ENCODE data around the gene NPY5R.

The NPY5R gene

DNA sequence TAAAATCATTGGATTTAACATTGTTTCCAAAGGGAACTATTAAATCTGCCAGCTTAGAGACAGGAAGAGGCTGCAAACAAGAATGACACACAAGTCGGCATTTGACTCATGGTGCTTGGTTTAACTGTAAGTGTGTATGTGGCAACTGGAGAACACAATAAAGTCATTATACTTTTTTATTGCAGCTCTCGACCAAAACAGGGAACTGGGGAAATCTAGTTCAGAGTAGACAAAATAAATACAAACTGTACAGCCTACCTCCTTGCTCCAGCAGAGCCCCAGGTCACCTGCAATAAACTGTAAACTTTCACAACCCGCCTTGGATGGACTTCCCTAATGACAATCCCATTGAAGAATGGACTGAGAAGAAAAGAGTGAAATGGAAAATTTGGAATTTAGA lies 24.0 kb downstream of the NPY5R start:
- H3K4me3 Mint-ChIP-seq = no peak overlapping the region
- ATAC-seq (no peak), DNase-seq (no peak)
- H3K27ac Mint-ChIP-seq = no peak overlapping the region
- no peaks in the 10 kb centered on the region for H3K9me3 Mint-ChIP-seq
- H3K27me3 Mint-ChIP-seq = peaks cover 19% of the 10 kb centered on the region
- H3K4me1 Mint-ChIP-seq = no peaks in the 10 kb centered on the region

DNA sequence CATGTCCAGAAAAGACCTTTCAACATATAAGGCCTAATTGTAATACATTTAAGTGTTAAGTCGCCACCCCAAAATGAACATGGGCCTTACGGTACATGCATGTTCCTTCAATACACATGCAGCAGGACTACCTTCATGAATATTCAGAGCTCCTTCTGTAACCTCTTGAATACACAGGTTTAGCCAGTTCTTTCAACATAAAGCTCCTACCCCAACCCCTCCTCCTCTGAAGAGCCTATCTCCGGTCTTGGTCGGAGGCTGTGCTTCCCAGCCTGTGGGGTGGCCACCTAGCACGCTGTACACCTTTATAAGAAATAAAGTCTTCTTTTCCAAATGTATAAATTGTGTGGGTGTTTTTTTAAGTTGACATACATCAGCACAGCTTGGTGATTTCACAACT lies 28.3 kb downstream of the NPY5R start:
- H3K27me3 Mint-ChIP-seq = no peaks in the 10 kb centered on the region
- no peaks in the 10 kb centered on the region for H3K9me3 Mint-ChIP-seq
- no peak overlapping the region for H3K4me3 Mint-ChIP-seq
- no peak overlapping the region for H3K27ac Mint-ChIP-seq
- H3K4me1 Mint-ChIP-seq = no peaks in the 10 kb centered on the region
- DNase-seq (no peak), ATAC-seq (no peak)

DNA sequence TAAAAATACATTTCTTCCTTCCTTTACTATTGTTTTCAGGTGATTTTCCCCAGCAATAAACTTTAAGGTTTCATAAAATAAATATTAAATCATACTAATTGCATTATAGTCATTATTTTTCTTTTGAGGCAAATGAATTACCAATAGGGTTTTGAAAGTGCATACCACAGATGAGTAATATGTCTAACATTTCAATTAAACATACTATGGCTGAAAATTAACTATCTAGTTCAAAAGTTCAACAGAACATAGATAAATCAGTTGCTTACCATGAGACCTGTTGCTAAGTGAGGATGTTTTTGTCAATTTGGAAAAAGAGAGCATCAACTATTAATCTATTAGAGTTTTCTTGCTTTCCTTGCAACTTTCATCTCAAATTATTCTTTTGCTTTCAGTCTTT lies 35.0 kb downstream of the NPY5R start:
- DNase-seq (no peak), ATAC-seq (no peak)
- Mint-ChIP-seq H3K4me3 (no peak overlapping the region), H3K9me3 (no peaks in the 10 kb centered on the region), H3K27me3 (no peaks in the 10 kb centered on the region), H3K27ac (no peak overlapping the region), H3K4me1 (no peaks in the 10 kb centered on the region)

DNA sequence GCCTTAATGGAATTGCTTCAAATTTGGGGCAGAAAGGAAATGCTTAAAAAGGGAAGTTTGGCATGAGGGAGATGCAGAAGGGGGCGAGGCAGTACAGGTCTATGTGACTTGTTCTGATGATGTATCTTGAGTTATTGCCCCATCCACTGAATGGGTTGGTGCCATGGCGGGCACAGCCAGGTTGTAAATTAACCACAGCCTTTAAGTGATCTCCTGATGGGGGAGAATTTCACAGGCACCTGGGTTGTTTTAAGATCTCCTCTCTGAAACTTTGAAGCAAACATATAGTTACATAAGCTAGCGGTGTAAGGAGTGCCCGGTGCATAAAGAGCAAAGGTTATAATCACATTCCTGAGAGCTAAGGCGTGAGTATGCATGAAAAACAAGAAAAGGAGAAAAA lies 37.0 kb downstream of the NPY5R start:
- Mint-ChIP-seq H3K27me3 (no peaks in the 10 kb centered on the region), H3K9me3 (no peaks in the 10 kb centered on the region), H3K27ac (no peak overlapping the region), H3K4me1 (no peaks in the 10 kb centered on the region), H3K4me3 (no peak overlapping the region)
- DNase-seq = no peak
- ATAC-seq = no peak

DNA sequence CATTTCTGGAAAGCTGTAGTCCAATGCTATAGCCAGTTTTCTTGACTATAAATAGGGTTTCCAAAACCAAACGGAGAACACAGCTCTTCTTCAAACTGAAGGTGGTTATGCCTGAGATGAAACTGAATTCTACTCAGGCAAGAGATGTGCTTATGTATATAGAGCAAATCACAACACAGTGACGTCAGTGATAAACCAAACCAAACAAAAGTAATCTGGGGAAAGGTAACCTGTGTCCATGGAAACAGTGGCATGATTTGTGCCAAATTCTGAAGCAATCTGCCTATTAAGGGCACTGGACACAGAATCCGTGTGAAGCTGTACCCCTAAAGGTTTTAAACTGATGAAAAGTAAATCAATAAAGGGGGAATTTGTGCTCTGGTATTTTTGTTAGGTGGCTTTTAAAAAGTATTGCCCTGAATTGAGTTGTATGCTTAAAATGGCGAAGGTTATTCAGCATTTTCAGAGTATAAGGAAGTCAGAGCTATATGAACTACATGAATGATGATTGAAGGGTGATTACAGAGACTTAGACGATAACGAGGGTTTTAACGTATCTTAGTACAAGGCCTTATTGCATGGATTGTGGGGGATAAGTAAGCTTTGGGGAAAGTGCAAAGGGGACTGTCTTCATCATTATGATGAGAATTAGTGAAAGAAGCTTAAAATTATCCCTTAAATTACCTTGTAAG lies 38.6 kb downstream of the NPY5R start:
- Mint-ChIP-seq H3K27ac (no peak overlapping the region), H3K27me3 (no peaks in the 10 kb centered on the region), H3K4me3 (no peak overlapping the region), H3K4me1 (no peaks in the 10 kb centered on the region), H3K9me3 (no peaks in the 10 kb centered on the region)
- DNase-seq = no peak
- no peak for ATAC-seq

DNA sequence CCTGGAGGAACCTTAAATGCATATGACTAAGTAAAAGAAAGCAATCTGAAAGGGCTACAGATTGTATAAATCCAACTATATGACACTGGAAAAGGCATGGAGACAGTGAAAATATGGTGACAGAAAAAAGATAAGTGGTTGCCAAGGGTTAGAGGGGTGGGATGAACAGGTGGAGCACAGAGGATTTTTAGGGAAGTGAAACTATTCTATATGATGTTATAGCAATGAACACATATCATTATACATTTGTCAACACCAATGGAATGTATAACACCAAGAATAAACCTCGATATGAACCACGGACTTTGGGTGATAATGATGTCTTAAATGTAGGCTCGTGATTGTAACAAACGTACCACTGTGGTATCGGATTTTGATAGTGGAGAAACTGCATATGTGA lies 40.7 kb downstream of the NPY5R start:
- no peaks in the 10 kb centered on the region for H3K4me1 Mint-ChIP-seq
- H3K4me3 Mint-ChIP-seq = no peak overlapping the region
- no peak for ATAC-seq
- H3K27me3 Mint-ChIP-seq = no peaks in the 10 kb centered on the region
- no peak overlapping the region for H3K27ac Mint-ChIP-seq
- DNase-seq = no peak
- no peaks in the 10 kb centered on the region for H3K9me3 Mint-ChIP-seq

DNA sequence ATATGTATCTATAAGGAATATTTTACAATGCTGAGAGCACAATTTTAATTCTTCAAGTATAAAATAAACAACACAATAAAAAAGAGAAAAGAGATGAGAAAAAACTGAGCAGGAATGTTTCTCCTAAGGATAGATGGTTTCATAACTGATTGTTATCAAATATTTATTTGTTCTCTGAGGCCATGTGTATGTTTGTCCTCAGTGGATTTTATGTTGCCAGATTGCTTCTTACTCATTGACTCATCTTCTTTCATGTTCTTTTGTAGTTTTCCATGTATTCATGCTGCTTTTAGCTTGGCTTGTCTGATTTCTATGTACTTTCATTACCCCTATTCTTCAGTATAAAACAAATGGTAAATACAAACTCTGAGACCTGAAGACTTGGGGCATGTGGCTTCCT lies 41.2 kb downstream of the NPY5R start:
- Mint-ChIP-seq H3K27me3 (no peaks in the 10 kb centered on the region), H3K9me3 (no peaks in the 10 kb centered on the region), H3K4me3 (no peak overlapping the region), H3K4me1 (no peaks in the 10 kb centered on the region), H3K27ac (no peak overlapping the region)
- ATAC-seq (no peak), DNase-seq (no peak)

DNA sequence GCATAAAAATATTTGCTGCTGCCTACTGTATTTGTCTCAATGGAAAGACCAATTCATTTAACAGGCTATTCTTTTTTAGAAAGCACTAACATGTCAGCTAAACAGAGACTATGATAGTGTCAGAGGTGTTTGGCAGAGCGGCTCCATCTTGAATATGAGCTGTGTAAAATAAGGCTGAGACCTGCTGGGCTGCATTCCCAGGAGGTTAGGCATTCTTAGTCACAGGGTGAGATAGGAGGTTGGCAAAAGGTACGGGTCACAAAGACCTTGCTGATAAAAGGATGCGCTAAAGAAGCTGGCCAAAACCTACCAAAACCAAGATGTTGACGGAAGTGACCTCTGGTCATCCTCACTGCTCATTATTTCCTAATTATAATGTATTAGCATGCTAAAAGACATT lies 41.8 kb downstream of the NPY5R start:
- H3K27ac Mint-ChIP-seq = no peak overlapping the region
- H3K27me3 Mint-ChIP-seq = no peaks in the 10 kb centered on the region
- no peak for DNase-seq
- no peaks in the 10 kb centered on the region for H3K9me3 Mint-ChIP-seq
- no peak overlapping the region for H3K4me3 Mint-ChIP-seq
- no peaks in the 10 kb centered on the region for H3K4me1 Mint-ChIP-seq
- no peak for ATAC-seq

DNA sequence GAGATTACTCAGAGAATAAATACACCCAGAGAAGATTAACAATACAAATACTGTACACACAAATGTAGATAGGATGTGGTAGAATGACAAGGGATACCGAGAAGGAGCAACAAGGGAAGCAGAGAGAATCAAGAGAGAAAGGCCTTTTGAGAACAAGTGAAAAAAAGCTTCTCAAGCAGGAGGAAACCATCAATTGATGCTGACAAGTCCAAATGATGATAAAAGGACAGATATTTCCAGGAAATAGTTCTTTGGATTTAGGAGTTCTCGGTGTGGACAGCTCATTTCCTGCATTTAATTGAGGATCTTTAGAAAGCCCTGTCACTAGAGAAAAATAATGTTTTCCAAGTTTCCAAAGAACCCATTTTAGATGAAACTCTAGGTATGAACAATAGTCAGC lies 48.1 kb downstream of the NPY5R start:
- Mint-ChIP-seq H3K9me3 (no peaks in the 10 kb centered on the region), H3K4me3 (no peak overlapping the region), H3K27me3 (peaks cover 6% of the 10 kb centered on the region), H3K4me1 (no peaks in the 10 kb centered on the region), H3K27ac (no peak overlapping the region)
- ATAC-seq (no peak), DNase-seq (no peak)

DNA sequence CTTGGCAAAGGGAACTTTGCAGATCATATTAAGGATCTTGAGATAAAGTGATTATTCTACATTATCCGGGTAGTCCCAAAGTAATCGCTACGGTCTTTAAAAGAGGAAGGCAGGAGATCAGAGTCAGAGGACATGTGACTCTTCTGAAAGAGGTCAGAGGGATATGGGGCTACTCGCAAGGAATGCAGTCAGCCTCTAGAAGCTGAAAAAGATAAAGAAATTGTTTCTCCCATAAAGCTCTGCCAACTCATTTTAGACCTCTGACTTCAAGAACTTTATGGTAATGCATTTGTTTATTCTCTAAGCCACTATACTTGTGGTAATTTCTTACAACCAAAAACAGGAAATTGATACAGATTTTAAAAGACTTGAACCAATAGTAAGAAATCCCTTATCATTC lies 48.6 kb downstream of the NPY5R start:
- ATAC-seq (no peak), DNase-seq (no peak)
- H3K9me3 Mint-ChIP-seq = no peaks in the 10 kb centered on the region
- no peak overlapping the region for H3K4me3 Mint-ChIP-seq
- H3K27ac Mint-ChIP-seq = no peak overlapping the region
- H3K27me3 Mint-ChIP-seq = peaks cover 6% of the 10 kb centered on the region
- no peaks in the 10 kb centered on the region for H3K4me1 Mint-ChIP-seq

DNA sequence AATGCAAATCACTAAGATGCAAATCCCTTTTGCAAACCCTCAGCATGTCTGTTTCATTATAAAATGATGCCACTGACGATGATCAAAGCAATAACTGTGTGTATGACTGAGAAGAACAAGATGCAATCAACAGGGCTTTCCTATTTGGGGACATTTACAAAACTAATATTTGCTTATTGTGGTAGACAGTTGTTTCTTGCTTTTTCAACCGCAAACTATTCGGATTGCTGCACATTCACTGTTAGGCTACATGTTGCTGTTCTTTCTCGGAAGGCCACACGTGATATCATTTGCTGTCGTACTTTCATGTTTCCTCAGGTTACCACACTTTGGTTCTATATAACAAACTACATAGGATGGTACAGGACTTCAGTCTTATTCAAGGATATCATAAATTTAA lies 49.8 kb downstream of the NPY5R start:
- ATAC-seq (no peak), DNase-seq (no peak)
- peaks cover 6% of the 10 kb centered on the region for H3K27me3 Mint-ChIP-seq
- no peaks in the 10 kb centered on the region for H3K4me1 Mint-ChIP-seq
- no peaks in the 10 kb centered on the region for H3K9me3 Mint-ChIP-seq
- no peak overlapping the region for H3K4me3 Mint-ChIP-seq
- no peak overlapping the region for H3K27ac Mint-ChIP-seq

DNA sequence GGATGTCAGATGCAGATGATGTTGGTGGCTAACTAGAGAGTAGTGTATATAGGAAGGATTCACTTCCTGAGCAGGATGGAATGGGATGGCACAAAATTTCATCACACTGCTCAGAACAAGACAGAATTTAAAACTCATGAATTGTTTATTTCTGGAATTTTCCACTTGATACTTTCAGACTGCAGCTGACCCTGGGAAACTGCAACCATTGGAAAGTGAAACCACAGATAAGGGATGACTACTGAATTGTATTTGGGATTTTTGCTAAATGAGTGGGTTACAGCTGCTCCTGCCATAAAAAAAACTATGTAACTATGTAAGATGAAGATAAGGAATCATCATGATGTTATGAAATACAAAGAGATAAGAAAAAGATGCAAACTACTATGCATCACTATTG lies 51.4 kb downstream of the NPY5R start:
- H3K27ac Mint-ChIP-seq = no peak overlapping the region
- ATAC-seq (no peak), DNase-seq (no peak)
- no peak overlapping the region for H3K4me3 Mint-ChIP-seq
- no peaks in the 10 kb centered on the region for H3K4me1 Mint-ChIP-seq
- no peaks in the 10 kb centered on the region for H3K9me3 Mint-ChIP-seq
- H3K27me3 Mint-ChIP-seq = peaks cover 6% of the 10 kb centered on the region

DNA sequence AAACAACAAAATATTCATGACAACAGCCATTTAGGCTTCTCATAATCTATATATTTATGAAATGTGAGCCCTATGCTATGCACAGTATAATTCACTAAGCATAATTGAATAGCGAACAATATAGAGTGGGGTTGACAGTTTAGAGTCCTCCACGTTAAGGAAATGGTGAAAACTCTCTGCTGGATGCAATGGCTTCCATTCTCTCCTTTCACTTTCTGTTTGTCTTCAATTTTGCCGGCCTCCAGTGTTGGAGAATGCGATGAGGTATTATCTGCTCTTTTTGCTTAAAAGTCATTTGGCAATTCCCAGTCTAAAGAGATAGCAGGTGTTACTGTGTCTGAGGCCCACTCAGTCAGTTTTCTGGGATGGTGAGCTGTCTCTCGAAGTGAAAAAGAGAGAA lies 52.1 kb downstream of the NPY5R start:
- Mint-ChIP-seq H3K9me3 (no peaks in the 10 kb centered on the region), H3K4me3 (no peak overlapping the region), H3K4me1 (no peaks in the 10 kb centered on the region), H3K27ac (no peak overlapping the region), H3K27me3 (peaks cover 6% of the 10 kb centered on the region)
- ATAC-seq = no peak
- DNase-seq = no peak

DNA sequence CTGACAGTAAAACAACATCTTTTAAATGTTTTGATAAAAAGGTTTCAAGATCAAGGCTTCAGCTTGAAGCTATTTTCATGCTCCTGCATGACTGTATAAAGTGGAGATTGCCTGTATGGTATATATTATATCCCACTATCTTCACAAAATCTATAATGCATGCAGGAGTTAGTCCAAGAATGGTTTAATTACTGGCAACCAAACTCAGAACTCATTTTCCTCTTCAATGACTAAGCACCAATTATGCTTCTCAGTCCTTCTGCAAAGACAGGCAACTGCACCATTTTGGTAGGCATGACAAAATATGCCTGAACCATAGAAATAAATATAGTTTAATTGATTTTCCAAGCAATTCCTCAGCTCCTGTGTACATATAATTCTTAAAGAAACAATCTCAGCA lies 54.5 kb downstream of the NPY5R start:
- no peaks in the 10 kb centered on the region for H3K27me3 Mint-ChIP-seq
- no peak for DNase-seq
- H3K4me1 Mint-ChIP-seq = no peaks in the 10 kb centered on the region
- no peak for ATAC-seq
- no peaks in the 10 kb centered on the region for H3K9me3 Mint-ChIP-seq
- H3K4me3 Mint-ChIP-seq = no peak overlapping the region
- no peak overlapping the region for H3K27ac Mint-ChIP-seq

DNA sequence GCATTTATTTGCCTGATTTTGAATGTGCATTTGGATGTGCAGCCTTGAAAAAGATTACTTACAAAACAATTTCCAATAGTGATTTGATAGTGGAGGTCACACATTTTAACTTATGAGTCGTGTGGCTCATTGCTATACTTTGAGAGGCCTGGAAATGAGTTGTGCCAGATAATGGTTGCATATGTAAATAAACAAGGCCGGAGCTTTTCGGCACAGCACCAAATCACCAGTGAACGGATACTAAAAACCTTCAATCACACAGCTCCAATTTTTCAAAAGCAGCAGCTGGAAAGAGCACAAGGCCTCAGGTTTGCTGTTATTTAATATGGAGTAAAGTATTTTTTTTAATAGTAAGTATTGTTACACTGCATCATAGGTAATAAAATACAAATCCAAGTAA lies 57.2 kb downstream of the NPY5R start:
- H3K4me1 Mint-ChIP-seq = no peaks in the 10 kb centered on the region
- H3K27ac Mint-ChIP-seq = no peak overlapping the region
- no peak overlapping the region for H3K4me3 Mint-ChIP-seq
- H3K27me3 Mint-ChIP-seq = peaks cover 6% of the 10 kb centered on the region
- DNase-seq (no peak), ATAC-seq (no peak)
- H3K9me3 Mint-ChIP-seq = no peaks in the 10 kb centered on the region

Data from stimulated activated naive CD8-positive, alpha-beta T cell treated with anti-CD3 and anti-CD28 coated beads, Interleukin-15, amount 100 ng/mL, for 72 hours (primary cell).